GM21447 (cell line): ENCODE measurements around the gene XDH.

Experiments
- ATAC-seq: cut with Tn5 transposase; IDR thresholded peaks from one replicate; pipeline ENCODE4 v1.9.1; 2021; ENCODE audit not compliant: unreplicated experiment

The XDH gene

GRCh38 chr2:31404302-31404701 is 10.2 kb downstream of the XDH start:
- no peak for ATAC-seq

- ATAC-seq: no peak
Observed at GRCh38 chr2:31402388-31402787, 12.2 kb downstream of the XDH start.

GRCh38 chr2:31401580-31401979 is 13.0 kb downstream of the XDH start:
- no peak for ATAC-seq

GRCh38 chr2:31398881-31399280 is 15.7 kb downstream of the XDH start:
- no peak for ATAC-seq

- no peak for ATAC-seq
Observed at GRCh38 chr2:31397094-31397493, 17.4 kb downstream of the XDH start.

- ATAC-seq: no peak
Observed at GRCh38 chr2:31390324-31390723, 24.2 kb downstream of the XDH start.

GRCh38 chr2:31388736-31389135 is 25.8 kb downstream of the XDH start:
- ATAC-seq: no peak

- ATAC-seq: no peak
Observed at GRCh38 chr2:31387850-31388249, 26.7 kb downstream of the XDH start.

- ATAC-seq: no peak
Observed at GRCh38 chr2:31386648-31387047, 27.9 kb downstream of the XDH start.

- ATAC-seq: no peak
Observed at GRCh38 chr2:31386172-31386571, 28.4 kb downstream of the XDH start.

- ATAC-seq: no peak
Observed at GRCh38 chr2:31384771-31385276, 29.7 kb downstream of the XDH start.

- ATAC-seq: no peak
Observed at GRCh38 chr2:31384351-31384750, 30.2 kb downstream of the XDH start.

GRCh38 chr2:31383471-31384153 is 30.9 kb downstream of the XDH start:
- no peak for ATAC-seq

GRCh38 chr2:31382452-31383120 is 32.0 kb downstream of the XDH start:
- ATAC-seq: no peak

- no peak for ATAC-seq
Observed at GRCh38 chr2:31381601-31382000, 32.9 kb downstream of the XDH start.

GRCh38 chr2:31380243-31380642 is 34.3 kb downstream of the XDH start:
- ATAC-seq: no peak

GRCh38 chr2:31379747-31380146 is 34.8 kb downstream of the XDH start:
- ATAC-seq: no peak

GRCh38 chr2:31378791-31379501 is 35.6 kb downstream of the XDH start:
- ATAC-seq: no peak

- no peak for ATAC-seq
Observed at GRCh38 chr2:31378389-31378788, 36.2 kb downstream of the XDH start.

- no peak for ATAC-seq
Observed at GRCh38 chr2:31373127-31373526, 41.4 kb downstream of the XDH start.

GRCh38 chr2:31372097-31372496 is 42.4 kb downstream of the XDH start:
- no peak for ATAC-seq

GRCh38 chr2:31371691-31372090 is 42.9 kb downstream of the XDH start:
- ATAC-seq: no peak
